AG04450 (cell line): ENCODE results near the gene PRM1. TPM values are rescaled to one million over a fixed set of nuclear protein-coding genes. Genes with fewer than 3 reads are reported as not detected.

ENCODE experiments used
- CTCF ChIA-PET: fragments of 300-600, 350-600 bp; formaldehyde crosslinking; extraction: SDS; loops from one replicate; lab custom pipeline; 2022; ENCODE audit warnings: antibody characterized with exemption, inconsistent platforms; lab: Charles Lee
- POLR2A ChIA-PET: fragments of 350-600 bp; formaldehyde crosslinking; extraction: SDS; loops from one replicate; lab custom pipeline; 2021; ENCODE audit warnings: antibody characterized with exemption, inconsistent platforms; lab: Yijun Ruan, JAX
- DNase-seq: peaks from one replicate; pipeline ENCODE4 v3.0.0-alpha.2; 2011; ENCODE audit warnings: low read depth, low spot score
- H3K27ac ChIP-seq: one replicate; pipeline ENCODE4 v1.5.1; 2012; ENCODE audit warnings: low read depth, low read length, control low read depth
- H3K27me3 ChIP-seq: one replicate; pipeline ENCODE4 v1.6.0; 2012; ENCODE audit warnings: low read length; ENCODE audit not compliant: control insufficient read depth, insufficient read depth
- H3K4me3 ChIP-seq: 2 replicates; pipeline ENCODE4 v1.5.1; 2011; ENCODE audit warnings: mild to moderate bottlenecking, low read depth, low read length, control low read depth
- H3K9me3 ChIP-seq: 2 replicates; pipeline ENCODE4 v1.5.1; 2012; ENCODE audit warnings: low read length; ENCODE audit not compliant: control insufficient read depth, insufficient read depth
- CTCF ChIP-seq: IDR thresholded peaks from 2 replicates; pipeline ENCODE4 v1.5.1; 2011; ENCODE audit warnings: low read depth, low read length, control low read depth, inconsistent platforms
- polyA plus RNA-seq: library from polyadenylated mRNA; depleted of rRNA; stranded (reverse); fragments of >200 nt; gene quantifications from 2 replicates; pipeline ENCODE4 v1.2.3, GENCODE V29; 2011

Gene PRM1
- polyA plus RNA-seq, 1 experiment = not detected

- no peak for TF ChIP-seq CTCF
- H3K27me3 ChIP-seq = peaks cover 2% of the 10 kb centered on the region
- H3K4me3 ChIP-seq = no peak overlapping the region
- POLR2A ChIA-PET = no interaction called here
- CTCF ChIA-PET = interaction anchor here (1.4 to 6.2 kb wide), 4 partner anchors 93 to 297 kb away, joined by 8 to 92 read pairs (median 49); no protein-coding TSS in a partner anchor
- no peak overlapping the region for H3K27ac ChIP-seq
- no peak for DNase-seq
- H3K9me3 ChIP-seq = no peaks in the 10 kb centered on the region
These were observed 21.2 kb downstream of the PRM1 start for GRCh38 chr16:11259655-11260595.

DNA sequence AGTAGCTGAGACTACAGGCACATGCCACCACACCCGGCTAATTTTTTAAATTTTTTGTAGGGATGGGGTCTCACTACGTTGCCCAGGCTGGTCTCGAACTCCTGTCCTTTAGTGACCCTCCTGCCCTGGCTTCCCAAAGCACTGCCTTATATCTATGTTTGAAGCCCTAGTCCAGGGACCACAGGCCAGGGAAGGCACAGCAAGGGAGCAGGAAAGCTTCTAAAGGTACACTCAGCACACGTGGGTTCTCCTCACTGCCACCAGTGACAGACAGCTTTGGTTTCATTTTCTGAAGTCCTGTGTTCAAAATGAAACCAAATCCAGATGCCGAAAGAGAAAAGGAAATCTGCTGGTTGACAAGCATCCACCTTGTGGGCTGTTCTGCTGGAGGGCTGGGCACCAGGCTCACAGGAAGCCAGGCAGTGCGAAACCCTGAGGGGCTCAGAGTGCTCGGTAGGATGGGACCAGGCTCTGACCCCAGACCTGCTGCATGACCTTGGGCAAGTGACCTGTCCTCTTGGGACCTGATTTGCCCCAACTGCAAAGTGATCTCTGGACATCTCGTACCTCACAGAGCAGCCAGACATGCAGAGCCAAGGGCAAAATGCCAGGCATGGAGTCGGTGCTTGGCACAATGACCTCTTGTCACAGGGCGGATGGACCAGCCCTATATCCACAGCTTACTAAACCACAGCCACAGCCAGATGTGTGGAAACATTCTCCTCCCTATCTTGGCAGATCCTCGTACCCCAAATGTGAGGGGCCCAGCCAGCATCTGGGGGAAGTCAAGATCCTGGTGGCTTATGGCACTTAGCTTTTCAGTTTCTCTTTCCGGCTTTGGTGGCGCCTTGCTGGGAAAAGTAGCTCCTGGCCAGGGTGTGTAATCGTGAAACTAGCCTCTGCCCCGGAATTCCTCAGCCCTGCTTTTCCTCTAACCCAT lies 22.3 kb downstream of the PRM1 start:
- POLR2A ChIA-PET = no interaction called here
- Histone ChIP-seq H3K9me3 (no peaks in the 10 kb centered on the region; the same call in 1 of the 2 replicates), H3K4me3 (no peak overlapping the region), H3K27me3 (peaks cover 2% of the 10 kb centered on the region), H3K27ac (no peak overlapping the region)
- no peak for TF ChIP-seq CTCF
- no peak for DNase-seq
- CTCF ChIA-PET = interaction anchor here (0.6 to 6.2 kb wide), 9 partner anchors 8 to 296 kb away, joined by 3 to 92 read pairs (median 8); partner anchors contain the start of genes PRM3 and TNP2

DNA sequence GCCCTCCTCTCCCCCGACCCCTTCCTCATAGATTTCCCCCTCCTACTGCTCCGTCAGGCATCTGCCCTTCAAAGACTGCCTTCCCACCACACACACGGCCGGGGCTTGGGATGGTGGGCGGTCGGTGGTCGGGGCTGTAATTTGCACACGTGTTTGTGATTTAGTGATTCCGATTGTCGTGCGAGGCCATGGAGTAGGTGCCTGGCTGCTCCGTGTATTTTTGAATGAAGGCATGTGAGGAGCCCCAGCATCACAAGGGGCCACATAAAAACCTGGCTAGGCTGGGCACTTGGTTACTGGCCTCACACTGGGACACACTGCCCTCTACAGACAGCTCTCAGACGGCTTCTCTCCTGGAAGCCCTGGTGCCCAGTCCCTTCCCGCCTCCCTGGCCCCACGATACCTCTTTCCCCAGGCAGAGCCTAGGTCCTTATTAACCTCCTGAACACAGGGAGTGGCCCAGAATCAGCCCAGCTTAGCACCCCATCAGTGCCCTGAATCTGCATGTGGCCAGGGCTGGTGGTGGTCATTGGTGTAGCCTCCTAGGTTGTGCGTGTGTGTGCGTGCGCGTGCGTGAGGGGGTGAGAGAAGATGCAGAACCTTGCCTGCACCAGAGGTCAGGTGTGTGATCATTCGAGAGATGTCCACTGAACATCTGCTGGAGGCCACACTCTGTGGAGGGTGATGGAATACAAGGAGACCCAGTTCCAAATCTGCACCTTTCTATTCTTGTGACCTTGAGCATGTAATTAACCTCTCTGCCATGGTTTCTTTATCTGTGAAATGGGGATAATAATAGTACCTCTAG lies 23.8 kb downstream of the PRM1 start:
- POLR2A ChIA-PET = interaction anchor here (0.7 to 2.8 kb wide), 5 partner anchors 40 to 293 kb away, joined by 3 to 39 read pairs (median 3); no protein-coding TSS in a partner anchor
- TF ChIP-seq CTCF = peak; percentile 89
- DNase-seq = no peak
- Histone ChIP-seq H3K27me3 (peaks cover 2% of the 10 kb centered on the region), H3K27ac (peak overlapping the region; percentile 97), H3K9me3 (no peaks in the 10 kb centered on the region; the same call in 1 of the 2 replicates), H3K4me3 (peak overlapping the region; percentile 72)
- CTCF ChIA-PET = interaction anchor here (0.7 to 6.2 kb wide), 17 partner anchors 9 to 556 kb away, joined by 3 to 92 read pairs (median 5); partner anchors contain the start of genes PRM3 and TNP2

DNA sequence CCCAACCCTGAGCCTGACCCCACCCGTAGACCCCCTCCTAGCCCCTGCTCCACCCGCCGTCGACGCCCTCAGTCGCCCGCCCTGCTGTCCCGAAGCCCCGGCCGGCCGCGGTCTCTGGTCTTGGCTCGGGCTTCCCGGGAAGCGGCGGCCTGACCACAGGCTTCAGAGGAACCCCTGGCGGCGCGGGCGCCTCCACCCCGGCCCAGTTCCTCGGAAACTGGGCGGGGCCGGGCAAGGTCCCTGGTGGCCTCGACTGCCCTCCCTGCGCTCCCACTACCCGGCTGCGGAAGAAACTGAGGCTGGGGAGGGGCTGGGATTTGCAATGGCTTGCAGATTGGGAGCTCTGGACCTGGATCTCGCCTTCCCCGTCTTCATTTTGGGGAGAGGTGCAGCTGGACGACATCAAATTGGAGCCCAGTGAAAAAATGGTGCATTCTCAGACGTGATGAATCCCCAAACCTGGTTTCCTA lies 24.4 kb downstream of the PRM1 start:
- TF ChIP-seq CTCF = 0 out of 2 replicates have a peak, but pooled peaks have one; percentile 8
- no peak for DNase-seq

More for the DNA sequence above, 24.4 kb downstream of the PRM1 start:
- ChIA-PET POLR2A (interaction anchor here (0.6 to 2.8 kb wide), 42 partner anchors 8 to 384 kb away, joined by 3 to 39 read pairs (median 6); partner anchors contain the start of gene DEXI), CTCF (interaction anchor here (0.8 to 6.2 kb wide), 18 partner anchors 16 to 557 kb away, joined by 3 to 92 read pairs (median 8); partner anchors contain the start of gene PRM3)
- Histone ChIP-seq H3K27ac (peak overlapping the region; percentile 97), H3K9me3 (no peaks in the 10 kb centered on the region; the same call in 1 of the 2 replicates), H3K27me3 (peaks cover 2% of the 10 kb centered on the region), H3K4me3 (peak overlapping the region; percentile 72)
